AG20443 (cell line): ENCODE results near the gene RNF212B.
A peak's percentile ranks its signal among the peaks of the same experiment; 100 is the strongest.
"Not testable (repeated sequence)": the region's sequence is repeated elsewhere in the genome, so short reads cannot be mapped to it uniquely, and the experiment has no call there.

Experiments
- DNase-seq: peaks from one replicate; pipeline ENCODE4 v3.0.0; 2012; ENCODE audit warnings: low spot score, mixed read lengths

The RNF212B gene, protein sequence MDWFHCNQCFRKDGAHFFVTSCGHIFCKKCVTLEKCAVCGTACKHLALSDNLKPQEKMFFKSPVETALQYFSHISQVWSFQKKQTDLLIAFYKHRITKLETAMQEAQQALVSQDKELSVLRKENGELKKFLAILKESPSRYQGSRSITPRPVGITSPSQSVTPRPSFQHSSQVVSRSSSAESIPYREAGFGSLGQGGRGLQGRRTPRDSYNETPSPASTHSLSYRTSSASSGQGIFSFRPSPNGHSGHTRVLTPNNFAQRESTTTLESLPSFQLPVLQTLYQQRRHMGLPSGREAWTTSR

GRCh38 chr14:23237772-23238594, at the start of gene RNF212B:
Gene RNF212B (plus strand): TSS chr14:23237936. CDS start chr14:23240346, 2,410 bp downstream.
- peak; percentile 95 for DNase-seq

DNA sequence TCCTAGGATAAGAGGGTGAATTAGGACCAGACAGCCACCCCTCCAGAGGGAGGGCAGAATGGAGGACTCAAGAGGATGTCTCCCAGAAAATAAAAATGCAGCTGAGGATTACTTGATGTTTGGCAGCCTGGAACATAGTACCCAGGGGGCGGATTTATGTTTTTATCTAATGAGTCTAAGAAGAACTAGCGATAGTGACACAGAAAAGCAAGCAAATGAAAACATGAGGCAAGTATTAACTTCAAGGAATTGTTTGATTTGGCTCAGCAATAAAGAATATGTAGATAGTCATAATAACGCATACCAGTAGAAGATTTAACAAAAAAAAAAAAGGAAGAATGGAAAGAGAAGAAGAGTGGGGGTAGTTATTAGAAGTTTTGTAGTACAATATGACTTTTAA, 44.3 kb upstream of the RNF212B start:
- DNase-seq: no peak

DNA sequence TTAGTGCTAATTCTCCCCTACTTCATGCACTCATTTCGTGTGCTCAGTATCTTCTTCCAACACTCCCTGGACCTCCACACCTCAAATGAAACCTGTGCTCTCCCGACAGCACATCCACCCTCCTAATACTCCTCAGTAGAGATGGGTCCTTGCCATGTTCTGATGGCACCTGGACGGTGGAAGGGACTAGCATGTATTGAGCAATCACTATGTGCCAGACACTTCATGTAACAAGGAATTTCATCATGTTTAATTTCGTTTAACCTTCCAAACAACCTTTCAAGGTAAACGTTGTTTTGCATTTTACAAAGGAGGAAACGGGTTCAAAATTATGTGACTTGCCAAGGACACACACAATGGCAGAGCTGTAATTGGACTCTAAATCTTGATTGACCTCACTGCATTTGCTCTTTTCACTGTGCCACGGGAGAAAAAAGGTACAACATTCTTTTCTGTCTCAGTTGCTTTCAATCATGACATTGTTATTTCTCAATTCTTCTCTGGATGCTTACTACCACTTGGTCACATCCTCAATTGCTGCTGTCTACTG, 42.1 kb upstream of the RNF212B start:
- DNase-seq: no peak

GRCh38 chr14:23196487-23196886, 41.2 kb upstream of the RNF212B start:
- not testable (repeated sequence) for DNase-seq

DNA sequence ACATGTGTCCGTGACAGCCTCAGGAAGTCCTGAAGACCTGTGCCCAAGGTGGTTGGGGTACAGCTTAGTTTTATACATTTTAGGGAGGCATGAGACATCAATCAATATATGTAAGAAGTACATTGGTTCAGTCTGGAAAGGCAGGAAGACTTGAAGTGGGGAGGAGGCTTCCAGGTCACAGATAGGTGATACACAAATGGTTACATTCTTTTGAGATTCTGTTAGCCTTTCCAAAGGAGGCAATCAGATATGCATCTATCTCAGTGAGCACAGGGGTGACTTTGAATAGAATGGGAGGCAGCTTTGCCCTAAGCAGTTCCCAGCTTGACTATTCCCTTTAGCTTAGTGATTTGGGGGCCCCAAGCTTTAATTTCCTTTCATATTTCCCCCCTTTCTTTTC, 38.6 kb upstream of the RNF212B start:
- not testable (repeated sequence) for DNase-seq

DNA sequence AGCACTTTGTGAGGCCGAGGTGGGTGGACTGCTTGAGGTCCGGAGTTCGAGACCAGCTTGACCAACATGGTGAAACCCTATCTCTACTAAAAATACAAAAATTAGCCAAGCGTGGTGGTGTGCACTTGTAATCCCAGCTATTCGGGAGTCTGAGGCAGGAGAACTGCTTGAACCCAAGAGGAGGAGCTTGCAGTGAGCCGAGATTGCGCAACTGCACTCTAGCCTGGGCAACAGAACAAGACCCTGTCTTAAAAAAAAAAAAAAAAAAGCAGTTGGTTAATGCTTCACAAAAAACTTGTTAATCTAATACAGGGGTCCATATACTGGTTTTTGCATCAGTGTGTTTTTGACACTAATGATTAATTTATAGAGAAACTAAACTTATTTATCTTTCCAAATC, 35.7 kb upstream of the RNF212B start:
- DNase-seq: no peak

GRCh38 chr14:23206422-23207145, 31.2 kb upstream of the RNF212B start:
- no peak for DNase-seq

- DNase-seq: no peak
Measured at GRCh38 chr14:23207146-23207540, 30.6 kb upstream of the RNF212B start.

DNA sequence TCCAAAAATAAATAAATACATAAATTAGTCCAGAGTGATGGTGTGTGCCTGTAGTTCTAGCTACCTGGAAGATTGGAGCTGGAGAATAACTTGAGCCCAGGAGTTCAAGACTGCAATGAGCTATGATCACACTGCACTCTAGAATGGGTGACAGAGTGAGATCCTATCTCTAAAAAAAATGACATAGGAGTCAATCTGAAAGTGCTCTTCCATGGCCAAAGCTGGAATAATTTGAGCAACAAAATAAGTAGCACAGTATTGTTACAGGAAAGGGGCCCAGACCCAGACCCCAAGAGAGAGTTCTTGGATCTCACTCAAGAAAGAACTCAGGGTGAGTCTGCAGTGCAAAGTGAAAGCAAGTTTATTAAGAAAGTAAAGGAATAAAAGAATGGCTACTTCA, 29.4 kb upstream of the RNF212B start:
- no peak for DNase-seq

- no peak for DNase-seq
Measured at GRCh38 chr14:23209651-23210423, 27.9 kb upstream of the RNF212B start.

- DNase-seq: no peak
Measured at GRCh38 chr14:23215421-23215820, 22.3 kb upstream of the RNF212B start.

GRCh38 chr14:23217032-23218020, 20.4 kb upstream of the RNF212B start:
- no peak for DNase-seq

GRCh38 chr14:23219075-23219474, 18.7 kb upstream of the RNF212B start:
- no peak for DNase-seq

- DNase-seq: not testable (repeated sequence)
Measured at GRCh38 chr14:23224958-23225357, 12.8 kb upstream of the RNF212B start.

DNA sequence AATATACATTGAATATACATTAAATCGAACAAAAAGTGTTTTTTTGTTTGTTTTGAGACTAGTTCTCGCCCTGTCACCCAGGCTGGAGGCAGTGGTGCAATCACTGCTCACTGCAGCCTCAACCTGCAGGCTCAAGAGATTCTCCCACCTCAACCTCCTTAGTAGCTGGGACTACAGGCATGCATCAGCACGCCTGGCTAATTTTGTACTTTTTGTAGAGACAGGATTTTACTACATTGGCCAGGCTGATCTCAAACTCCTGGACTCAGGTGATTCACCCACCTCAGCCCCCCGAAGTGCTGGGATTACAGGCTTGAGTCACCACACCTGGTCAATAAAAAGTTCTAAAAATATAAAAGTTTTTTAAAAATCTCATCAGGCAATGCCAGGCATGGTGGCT, 10.2 kb upstream of the RNF212B start:
- no peak for DNase-seq

DNA sequence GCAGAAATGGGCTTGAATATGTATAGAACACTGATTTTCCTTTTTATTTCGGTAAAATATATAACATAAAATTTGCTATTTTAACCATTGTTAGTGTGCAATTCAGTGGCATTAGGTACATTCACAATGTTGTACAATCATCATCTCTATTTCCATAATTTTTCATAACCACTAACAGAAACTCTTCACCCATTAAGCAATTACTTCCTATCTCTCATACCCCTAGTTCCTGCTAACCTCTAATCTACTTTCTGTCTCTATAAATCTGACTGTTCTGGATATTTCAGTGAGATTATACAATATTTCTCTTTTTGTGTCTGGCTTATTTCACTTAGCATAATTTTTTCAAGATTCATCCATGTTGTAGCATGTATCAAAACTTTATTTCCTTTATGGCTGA, 8.9 kb upstream of the RNF212B start:
- no peak for DNase-seq

DNA sequence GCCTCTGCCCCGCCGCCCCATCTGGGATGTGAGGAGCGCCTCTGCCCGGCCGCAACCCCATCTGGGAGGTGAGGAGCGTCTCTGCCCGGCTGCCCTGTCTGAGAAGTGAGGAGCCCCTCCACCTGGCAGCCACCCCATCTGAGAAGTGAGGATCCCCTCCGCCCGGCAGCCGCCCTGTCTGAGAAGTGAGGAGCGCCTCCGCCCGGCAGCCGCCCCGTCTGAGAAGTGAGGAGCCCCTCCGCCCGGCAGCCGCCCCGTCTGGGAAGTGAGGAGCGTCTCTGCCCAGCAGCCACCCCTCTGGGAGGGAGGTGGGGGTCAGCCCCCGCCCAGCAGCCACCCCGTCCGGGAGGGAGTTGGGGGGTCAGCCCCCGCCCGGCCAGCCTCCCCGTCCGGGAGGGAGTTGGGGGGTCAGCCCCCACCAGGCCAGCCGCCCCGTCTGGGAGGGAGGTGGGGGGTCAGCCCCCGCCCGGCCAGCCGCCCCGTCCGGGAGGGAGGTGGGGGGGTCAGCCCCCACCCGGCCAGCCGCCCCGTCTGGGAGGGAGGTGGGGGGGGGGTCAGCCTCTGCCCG, 5.4 kb upstream of the RNF212B start:
- not testable (repeated sequence) for DNase-seq

DNA sequence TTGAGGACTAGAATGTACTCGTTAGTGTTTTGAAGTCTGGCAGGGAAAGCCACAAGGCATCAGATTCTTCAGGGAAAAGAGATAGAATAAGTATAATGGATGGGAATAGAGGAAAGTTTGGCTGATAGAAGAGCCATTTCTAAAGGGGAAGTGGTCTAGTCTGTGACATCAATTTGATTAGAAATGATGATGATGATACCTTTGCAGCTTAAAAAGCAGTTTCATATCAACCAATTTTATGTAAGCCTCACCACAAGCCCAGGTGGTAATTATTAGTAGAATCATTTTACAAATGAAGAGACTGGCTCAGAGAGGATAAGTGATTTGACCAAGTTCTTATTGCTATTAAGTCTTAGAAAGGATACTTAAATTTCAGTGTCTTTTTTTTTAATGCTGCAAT, 2.9 kb downstream of the RNF212B start:
- DNase-seq: no peak

- DNase-seq: not testable (repeated sequence)
Measured at GRCh38 chr14:23241061-23241715, 3.5 kb downstream of the RNF212B start.
